Activated naive CD4-positive, alpha-beta T cell treated with anti-CD3 and anti-CD28 coated beads for 36 hours (primary cell): Measurements from ENCODE around the gene ZBTB43. TPM values are rescaled to one million over a fixed set of nuclear protein-coding genes. Genes with fewer than 3 reads are reported as not detected.

Experiments
- CTCF ChIA-PET: fragments of 350-600 bp; sonication (Branson Sonifier 250); formaldehyde crosslinking; loops from one replicate; lab custom pipeline; 2021; ENCODE audit warnings: antibody characterized with exemption; lab: Charles Lee
- DNase-seq: peaks from one replicate; pipeline ENCODE4 v3.0.0-alpha.2; 2020
- H3K27ac Mint-ChIP-seq: one replicate; pipeline ENCODE4 v1.8.0; 2021; ENCODE audit warnings: mild to moderate bottlenecking, mixed read lengths
- H3K27me3 Mint-ChIP-seq: one replicate; pipeline ENCODE4 v1.8.0; 2021; ENCODE audit warnings: low read depth, mixed read lengths
- H3K36me3 Mint-ChIP-seq: one replicate; pipeline ENCODE4 v1.8.0; 2021; ENCODE audit warnings: low read depth, mixed read lengths
- H3K4me1 Mint-ChIP-seq: one replicate; pipeline ENCODE4 v1.8.0; 2021; ENCODE audit warnings: low read depth, mixed read lengths
- H3K4me3 Mint-ChIP-seq: one replicate; pipeline ENCODE4 v1.8.0; 2021; ENCODE audit warnings: mild to moderate bottlenecking, moderate library complexity, mixed read lengths
- H3K9me3 Mint-ChIP-seq: one replicate; pipeline ENCODE4 v1.8.0; 2021; ENCODE audit warnings: mixed read lengths
- intact Hi-C: fragments of 100-400 bp; cut with micrococcal nuclease; formaldehyde crosslinking; loops from one replicate; pipeline ENCODE4 v1.15.1; 2023
- total RNA-seq, 2 experiments: library from RNA; stranded (reverse); gene quantifications; one replicate each; pipeline ENCODE4 v1.2.3, GENCODE V29; 2021

Gene ZBTB43
- total RNA-seq, 2 experiments from 2014 or later: 20.9 to 25.9 TPM

- intact Hi-C loops: no loop called here
- Mint-ChIP-seq H3K4me1 (no peaks in the 10 kb centered on the region), H3K4me3 (no peak overlapping the region), H3K9me3 (no peaks in the 10 kb centered on the region), H3K27ac (no peak overlapping the region), H3K27me3 (no peaks in the 10 kb centered on the region), H3K36me3 (peaks cover 11% of the 10 kb centered on the region)
- CTCF ChIA-PET: no interaction called here
- no peak for DNase-seq
Observed at GRCh38 chr9:126883636-126884035, 78.8 kb downstream of the ZBTB43 start.

GRCh38 chr9:126885131-126885641 is 80.3 kb downstream of the ZBTB43 start:
- Mint-ChIP-seq H3K36me3 (peaks cover 6% of the 10 kb centered on the region), H3K9me3 (no peaks in the 10 kb centered on the region), H3K4me3 (no peak overlapping the region), H3K27me3 (no peaks in the 10 kb centered on the region), H3K27ac (no peak overlapping the region), H3K4me1 (no peaks in the 10 kb centered on the region)
- DNase-seq: no peak
- intact Hi-C loops: no loop called here
- CTCF ChIA-PET: no interaction called here

GRCh38 chr9:126886034-126886822 is 81.4 kb downstream of the ZBTB43 start:
- Mint-ChIP-seq H3K4me1 (no peaks in the 10 kb centered on the region), H3K9me3 (no peaks in the 10 kb centered on the region), H3K36me3 (no peaks in the 10 kb centered on the region), H3K27me3 (no peaks in the 10 kb centered on the region), H3K27ac (no peak overlapping the region), H3K4me3 (no peak overlapping the region)
- intact Hi-C loops: no loop called here
- DNase-seq: no peak
- CTCF ChIA-PET: no interaction called here

GRCh38 chr9:126886897-126887296 is 82.1 kb downstream of the ZBTB43 start:
- DNase-seq: no peak
- H3K27me3 Mint-ChIP-seq: no peaks in the 10 kb centered on the region
- no peaks in the 10 kb centered on the region for H3K9me3 Mint-ChIP-seq
- CTCF ChIA-PET: no interaction called here
- H3K27ac Mint-ChIP-seq: no peak overlapping the region
- intact Hi-C loops: no loop called here
- no peak overlapping the region for H3K4me3 Mint-ChIP-seq
- H3K4me1 Mint-ChIP-seq: no peaks in the 10 kb centered on the region
- no peaks in the 10 kb centered on the region for H3K36me3 Mint-ChIP-seq

Other genes starting within 250 kb of the ZBTB43 start
- not detected for gene LMX1B, start 191.1 kb upstream of the ZBTB43 start, total RNA-seq
- gene ZBTB34, start 55.6 kb downstream of the ZBTB43 start, total RNA-seq: 1 to 10 TPM; 4.2 to 4.6 TPM
- 1 to 10 TPM; 2.1 to 2.4 TPM for gene RALGPS1, start 109.7 kb downstream of the ZBTB43 start, total RNA-seq